SIG-M5 (cell line): ENCODE results near the gene CAPZB.

ENCODE experiments used
- DNase-seq: peaks from one replicate; lab custom pipeline; 2025; lab: John Stamatoyannopoulos, UW

The CAPZB gene

DNA sequence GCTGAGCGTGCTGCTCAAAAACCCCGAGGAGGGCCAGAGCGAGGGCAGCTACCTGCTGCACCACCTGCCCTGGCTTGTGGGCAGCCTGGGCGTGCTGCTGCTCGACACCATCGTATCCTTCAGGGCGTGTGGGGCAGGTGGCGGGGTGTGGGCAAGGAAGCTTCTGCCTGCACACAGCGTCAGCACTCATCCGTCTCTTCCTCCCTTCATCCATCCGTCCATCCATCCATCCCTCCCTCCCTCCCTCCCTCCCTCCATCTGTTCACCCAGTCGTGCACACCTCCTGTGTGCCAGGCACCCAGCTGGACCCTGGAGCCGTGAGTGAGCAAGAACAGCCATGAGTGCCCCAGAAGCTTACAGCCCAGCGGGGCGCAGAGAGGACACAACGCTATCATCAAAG lies 158.0 kb downstream of the CAPZB start:
- no peak for DNase-seq

DNA sequence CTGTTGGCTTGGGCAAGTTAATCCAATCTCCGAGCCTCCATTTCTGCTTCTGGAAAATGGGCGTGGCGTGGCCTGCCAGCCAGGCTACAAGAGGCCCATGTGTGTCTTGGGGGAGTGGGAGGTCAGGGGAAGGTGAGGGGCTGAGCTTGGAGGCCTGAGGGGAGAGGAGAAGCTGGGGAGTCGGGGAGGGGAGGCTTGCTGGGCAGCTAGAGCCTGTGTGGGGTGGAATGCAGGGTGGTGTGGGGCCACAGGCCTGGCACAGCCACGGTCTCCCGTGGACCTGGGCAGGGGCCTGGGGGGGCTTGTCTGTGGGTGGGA lies 158.6 kb downstream of the CAPZB start:
- DNase-seq: no peak

DNA sequence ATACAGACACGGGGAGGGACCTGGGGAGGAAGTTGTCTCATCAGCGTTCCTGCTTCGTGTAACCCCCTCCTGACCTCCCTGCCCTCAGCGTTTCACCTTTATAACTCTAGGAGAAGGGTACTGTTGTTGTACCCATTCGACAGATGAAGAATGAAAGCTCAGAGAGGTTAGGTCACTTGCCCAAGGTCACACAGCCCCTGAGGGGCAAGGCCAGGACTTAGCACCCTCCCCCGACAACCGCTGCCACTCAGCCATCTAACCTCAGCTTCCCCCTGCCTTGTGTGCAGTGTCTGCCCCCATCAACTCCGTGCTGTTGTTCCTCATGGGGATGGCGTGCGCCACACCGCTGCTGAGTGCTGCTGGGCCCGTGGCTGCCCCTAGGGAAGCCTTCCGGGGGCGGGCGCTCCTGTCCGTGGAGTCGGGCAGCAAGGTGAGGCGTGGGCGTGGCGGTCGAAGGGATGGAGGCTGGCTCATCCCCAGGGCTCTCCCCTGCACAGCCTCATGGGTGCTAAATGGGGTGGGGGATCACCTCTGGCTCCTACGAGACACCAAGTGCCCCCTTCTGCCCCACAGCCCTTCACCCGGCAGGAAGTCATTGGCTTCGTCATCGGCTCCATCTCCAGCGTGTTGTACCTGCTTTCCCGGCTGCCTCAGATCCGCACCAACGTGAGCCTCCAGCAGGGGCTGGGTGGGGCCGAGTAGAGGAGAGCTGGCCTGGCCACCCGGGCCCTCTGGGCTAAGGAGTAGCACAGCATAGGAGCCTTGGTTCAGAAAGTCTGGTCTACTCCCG lies 159.2 kb downstream of the CAPZB start:
- DNase-seq: no peak

DNA sequence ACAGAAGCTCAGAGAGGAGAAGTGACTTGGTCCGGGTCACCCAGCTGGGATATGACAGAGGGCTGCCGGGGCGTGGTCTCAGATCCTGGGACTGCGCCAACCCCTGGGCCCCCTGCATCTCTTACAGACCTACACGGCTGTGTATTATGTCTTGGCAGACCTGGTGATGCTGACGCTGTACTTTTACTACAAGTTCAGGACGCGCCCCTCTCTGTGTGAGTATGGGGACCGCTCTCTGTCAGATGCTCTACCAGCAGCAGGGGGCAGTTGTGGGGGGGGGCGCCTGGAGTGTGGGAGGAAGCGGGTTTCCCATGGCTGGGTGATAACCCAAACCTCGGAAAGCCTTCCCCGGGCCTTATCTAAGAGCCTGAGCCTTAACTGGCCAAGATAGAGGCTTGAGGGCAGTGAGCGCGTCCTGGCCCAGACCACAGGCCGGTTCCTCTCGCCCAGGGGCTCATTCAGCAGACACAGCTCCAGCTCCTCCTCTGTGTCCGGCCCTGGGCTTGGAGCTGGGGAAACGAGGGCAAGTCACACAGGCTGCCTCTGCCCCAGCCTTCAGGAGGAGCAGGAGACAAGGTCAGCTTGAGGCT lies 159.9 kb downstream of the CAPZB start:
- DNase-seq: no peak

DNA sequence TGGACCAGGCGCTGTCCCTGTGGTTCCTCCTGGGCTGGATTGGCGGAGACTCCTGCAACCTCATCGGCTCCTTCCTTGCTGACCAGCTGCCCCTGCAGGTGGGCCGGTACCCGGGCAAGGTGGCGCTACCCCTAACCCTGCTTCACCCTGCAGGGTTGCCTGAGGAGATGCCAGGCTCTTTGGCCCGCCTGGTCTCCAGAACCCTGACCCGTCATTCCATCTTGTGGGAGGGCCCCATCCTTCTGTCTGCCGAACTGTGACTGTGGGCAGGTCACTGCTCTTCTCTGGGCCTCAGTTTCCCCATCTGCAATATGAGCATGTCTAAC lies 160.7 kb downstream of the CAPZB start:
- no peak for DNase-seq

DNA sequence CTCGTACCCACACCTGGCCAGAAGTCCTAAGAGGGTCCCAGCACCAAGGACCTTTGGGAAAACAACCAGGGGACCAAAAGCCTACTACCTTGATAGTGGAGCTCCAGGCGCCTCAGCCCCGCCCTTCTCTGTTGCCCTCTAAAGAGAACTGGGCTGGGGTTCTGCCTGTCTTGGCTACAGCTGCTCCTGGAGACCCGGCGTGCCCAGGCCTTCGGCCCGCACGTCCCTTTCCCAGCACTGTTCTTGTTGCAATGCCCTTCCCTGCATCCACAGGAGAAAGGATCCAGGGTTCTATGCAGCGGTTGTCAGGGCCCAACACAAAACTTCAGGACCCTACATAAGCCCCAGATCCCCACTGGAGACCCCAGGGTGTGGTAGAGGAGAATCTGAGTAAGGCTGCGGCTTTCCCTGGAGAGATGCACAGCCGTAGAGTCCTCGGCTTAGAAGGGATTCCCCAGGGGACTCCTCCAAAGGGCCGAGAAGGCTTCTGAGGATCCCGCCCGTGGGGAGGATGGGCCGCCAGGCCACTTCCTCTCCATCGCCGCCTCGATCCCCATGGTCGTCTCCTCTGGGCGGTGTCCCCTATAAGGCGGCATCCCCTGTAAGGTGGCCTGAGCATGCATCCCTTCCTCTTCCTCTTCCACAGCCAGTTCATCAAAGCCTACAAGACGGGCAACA lies 161.2 kb downstream of the CAPZB start:
- DNase-seq: no peak

DNA sequence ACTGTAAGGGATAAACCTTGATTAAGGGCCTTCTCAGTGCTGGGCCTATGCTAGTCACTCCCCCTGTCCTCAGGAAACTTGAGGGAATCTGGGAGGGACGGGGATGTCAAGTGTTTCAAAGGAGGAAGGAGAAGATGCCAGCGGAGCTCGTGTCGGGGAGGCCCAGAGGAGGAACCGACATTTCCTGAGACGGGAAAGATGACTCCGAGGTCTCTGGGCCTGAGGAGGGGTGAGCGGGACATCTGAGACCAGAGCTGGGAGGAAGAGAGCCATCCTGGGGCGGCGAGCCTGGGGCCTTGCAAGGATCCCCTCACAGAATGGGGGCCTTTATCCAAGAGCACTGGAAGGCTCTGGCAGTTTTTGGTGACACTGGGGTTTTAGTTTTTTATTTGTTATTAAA lies 162.9 kb downstream of the CAPZB start:
- DNase-seq: no peak

DNA sequence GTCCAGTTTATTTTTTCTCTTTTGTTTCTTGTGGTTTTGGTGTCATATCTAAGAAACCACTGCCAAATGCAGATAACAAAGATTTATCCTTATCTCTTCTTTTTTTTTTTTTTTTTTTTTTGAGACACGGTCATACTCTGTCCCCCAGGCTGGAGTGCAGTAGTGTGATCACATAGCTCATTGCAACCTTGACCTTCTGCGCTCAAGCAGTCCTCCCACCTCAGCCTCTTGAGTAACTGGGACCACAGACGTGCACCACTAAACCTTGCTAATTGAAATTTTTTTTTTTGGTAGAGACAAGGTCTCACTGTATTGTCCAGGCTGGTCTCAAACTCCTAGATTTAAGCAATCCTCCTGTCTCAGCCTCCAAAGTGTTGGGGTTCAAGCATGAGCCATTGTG lies 164.3 kb downstream of the CAPZB start:
- DNase-seq: no peak

DNA sequence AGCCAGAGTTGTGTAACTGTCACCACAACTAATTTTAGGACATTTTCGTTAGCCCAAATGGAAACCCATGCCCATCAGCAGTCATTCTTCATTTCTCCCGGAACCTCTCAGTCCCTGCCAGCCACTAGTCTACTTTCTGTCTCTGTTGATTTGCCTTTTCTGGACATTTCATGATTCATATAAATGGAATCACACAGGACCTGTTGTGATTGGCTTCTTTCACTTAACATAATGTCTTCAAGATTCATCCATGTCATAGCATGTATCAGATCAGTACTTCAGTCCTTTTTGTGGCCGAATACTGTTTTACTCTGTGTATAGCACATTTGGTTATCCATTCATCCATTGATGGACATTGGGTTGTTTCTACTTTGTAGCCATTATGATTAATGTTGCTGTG lies 166.1 kb downstream of the CAPZB start:
- DNase-seq: peak; percentile 37

DNA sequence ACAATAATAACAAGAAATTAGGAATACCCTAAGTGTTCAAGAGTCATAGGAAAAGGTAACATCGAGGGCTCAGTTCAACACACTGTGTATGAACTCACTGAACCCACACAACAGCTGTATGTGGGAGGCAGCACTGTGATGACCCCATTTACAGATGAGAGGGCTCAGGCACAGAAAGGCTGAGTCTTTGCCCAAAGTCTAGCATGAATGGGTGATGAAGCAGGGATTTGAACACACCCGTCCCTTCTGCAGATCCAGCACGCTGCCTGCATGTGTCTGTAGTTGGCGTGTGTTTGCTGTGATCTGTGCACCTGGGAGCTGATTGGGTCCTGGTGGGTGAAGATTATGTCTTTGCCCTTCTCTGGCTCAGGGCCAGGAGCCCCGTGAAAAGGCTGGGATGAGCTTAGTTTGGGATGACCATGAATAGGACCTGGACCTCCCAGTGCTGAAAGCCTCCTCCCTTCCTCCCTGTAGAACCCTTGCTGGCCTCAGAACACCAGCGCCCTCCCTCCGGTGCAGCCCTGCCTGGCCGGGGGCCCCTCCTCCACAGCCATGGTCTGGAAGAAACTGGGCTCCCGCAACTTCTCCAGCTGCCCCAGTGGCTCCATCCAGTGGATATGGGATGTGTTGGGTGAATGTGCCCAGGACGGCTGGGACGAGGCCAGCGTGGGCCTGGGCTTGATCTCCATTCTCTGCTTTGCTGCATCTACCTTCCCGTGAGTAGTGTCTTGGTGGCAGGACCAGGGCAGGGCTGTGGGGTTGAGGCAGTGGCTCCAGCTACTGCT lies 168.0 kb downstream of the CAPZB start:
- no peak for DNase-seq

DNA sequence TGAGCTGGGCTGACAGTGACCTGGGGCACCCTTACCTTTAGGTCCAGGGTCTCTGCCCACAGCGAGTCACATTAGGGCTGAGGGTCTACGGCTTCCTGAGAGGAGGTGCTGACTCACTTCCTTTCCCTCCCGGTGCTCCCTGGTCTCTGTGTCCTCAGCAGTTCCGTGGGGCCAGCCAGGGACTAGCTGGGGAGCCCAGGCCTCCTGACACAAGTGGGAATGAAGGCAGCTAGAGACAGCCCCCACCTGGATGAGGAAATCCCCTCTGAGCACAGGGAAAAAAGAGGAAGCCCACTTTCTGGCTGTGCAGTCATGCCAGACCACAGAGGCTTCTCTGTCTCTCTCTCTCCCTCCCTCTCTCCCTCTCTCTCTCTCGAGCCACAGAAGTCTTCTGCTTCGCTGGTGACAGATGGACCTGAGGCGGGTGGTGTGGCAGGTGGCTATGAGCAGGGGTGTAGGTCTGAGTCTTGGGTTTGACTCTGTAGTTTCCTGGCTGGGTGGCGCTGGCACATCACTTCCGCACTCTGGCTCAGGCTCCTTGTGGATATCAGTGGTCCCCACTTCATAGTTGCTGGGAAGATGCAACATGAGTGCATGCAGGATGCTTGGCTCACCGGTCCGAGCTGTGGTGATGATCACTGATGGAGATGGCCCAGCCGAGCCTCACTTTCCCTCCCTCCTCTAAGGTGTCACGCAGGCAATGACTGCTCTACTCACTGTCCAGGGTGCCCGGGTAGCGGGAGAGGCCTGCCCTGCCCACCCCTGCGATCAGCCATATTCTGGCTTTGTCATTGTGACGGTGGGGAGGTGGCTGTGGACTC lies 169.8 kb downstream of the CAPZB start:
- DNase-seq: peak; percentile 44

DNA sequence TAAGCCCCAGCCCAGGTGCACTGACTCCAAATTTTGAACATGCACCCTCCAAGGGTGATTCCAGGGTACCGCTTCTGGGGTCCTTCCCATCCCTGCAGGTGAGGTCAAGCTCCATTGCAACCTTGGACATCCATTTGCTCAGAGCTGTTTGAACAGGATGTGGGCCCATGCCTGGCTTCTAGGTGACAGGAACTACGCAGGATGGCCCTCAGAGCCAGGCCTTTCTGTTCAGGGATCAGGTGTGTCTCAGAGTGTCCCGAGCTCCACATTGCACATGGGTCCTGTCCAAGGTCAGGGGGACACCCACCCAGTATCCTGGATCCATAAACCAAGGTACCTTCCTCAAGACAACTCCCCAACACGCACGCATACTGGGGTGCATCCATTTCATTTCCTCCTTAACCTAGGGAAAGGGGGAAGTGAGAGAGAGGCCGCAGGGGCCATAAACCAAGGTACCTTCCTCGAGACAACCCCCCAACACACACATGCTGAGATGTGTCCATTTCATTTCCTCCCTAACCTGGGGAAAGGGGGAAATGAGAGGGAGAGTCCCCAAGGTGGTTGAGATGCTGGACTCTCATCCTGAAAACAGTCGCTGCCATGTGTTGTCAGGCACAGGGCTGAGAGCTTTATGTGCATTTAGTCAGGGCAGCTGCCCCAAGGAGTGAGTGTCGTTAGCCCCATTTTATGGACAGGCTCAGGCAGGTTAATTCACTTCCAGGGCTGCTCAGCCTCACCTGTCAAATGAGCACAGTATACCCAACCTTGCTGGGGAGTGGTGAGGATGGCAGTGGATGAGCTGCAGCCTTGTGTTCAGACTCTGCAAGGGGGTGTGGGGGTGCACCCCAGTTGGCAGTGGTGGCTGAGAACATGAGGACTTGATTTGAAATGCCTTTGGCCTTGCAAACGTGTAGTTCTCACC lies 171.1 kb downstream of the CAPZB start:
- DNase-seq: no peak

DNA sequence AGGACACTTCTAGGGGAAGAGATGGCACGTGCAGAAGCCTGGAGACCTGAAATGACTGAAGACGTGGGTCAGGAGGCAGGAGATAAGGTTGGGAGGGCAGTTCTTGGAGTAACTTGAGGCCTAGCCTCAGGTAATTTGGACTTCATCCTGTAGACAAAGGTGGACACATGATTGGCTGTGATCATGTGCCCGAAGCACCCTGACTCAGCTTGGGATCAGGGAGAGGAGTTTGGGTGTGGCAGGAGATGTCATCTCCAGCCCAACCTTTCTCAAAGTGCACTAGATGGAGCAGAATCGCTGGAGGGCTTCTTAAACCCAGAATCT lies 171.7 kb downstream of the CAPZB start:
- DNase-seq: no peak

DNA sequence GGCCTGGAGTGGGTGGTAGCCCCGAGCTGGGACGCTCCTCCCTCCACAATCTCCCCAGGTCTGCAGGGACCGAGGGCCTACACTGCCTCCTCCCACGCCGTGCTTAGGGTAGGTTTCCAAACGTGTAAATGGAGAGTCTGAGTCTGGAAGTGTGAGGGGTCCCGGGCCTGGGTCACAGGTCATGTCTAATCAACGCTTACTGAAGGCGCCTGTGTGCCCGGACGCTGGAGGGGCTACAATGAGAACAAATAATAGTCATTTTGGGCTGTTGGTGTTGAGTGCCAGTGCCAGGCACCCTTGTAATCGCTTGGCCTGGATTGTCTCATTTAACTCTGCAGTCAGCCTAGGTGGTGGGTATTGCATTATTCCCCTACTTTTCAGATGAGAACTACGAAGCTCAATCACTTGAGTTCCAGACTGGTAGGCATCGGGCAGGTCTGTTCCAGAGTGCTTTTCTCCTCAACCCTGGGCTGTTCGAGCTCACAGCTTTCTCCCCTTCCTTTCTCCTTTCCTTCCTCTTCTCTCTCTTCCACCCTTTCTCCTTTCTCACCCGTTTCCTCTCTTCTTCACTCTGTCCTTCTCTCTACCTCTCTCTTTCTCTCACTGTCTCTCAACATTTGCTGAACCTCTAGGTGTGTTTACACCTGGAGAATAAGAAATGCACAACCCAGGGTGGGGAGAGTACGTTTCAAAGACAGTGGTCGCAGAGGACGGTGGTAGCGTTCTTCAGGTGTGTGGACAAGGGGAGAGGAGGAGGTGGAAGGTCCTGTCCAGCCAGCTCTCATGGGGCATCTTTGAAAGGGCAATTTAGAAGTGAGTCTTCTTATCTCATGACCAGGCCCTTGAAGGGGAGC lies 172.3 kb downstream of the CAPZB start:
- DNase-seq: no peak

DNA sequence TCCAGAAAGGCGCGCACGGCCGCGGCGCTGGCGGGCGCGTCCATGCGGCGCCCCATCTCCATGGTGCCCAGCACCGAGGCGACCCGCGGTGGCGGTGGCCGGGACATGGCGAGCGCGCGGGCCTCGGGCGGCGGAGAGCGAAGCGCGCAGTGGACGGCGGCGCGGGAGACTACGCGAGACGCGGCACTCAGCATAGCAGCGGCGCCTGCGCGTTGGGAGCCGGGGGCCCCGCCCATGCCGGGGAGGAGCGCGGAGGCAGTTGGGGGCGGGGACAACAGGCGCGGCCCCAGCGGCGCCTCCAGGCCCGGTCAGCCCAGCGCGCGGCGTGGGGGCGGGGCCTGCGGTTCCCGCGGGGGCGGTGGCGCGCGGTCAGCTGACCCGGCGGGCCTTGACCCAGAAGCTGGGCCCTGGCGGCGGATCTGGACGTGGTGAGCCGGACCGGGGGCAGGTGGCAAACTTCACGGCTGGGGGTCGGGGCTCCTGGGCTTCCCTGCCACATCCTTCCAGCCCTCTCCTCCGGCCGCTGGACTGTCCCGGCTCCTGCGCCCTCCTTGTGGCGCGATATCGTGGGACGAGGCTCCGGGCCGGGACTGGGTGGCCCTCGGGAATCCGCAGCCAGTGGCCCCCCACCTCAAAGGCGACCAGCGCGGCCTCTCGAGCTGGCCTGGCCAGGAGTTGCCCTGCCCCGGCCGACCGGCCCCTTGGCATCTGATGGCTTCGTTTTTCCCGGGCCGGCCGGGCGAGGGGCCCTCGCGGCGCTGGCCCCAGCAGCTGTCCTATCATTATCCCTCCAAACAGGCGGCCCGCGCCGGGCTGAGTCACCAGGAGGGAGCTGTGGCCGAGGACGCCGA lies 173.2 kb downstream of the CAPZB start, which contains the start of the genes AKR7A2 and SLC66A1:
AKR7A2 (minus strand) TSS at position 214 of the 851 bp plus-strand sequence; CDS start at position 194, 20 bp downstream.
SLC66A1 (plus strand) TSS at position 396 of the 851 bp plus-strand sequence. CDS start 5,352 bp downstream, outside the sequence.
- DNase-seq: no peak

DNA sequence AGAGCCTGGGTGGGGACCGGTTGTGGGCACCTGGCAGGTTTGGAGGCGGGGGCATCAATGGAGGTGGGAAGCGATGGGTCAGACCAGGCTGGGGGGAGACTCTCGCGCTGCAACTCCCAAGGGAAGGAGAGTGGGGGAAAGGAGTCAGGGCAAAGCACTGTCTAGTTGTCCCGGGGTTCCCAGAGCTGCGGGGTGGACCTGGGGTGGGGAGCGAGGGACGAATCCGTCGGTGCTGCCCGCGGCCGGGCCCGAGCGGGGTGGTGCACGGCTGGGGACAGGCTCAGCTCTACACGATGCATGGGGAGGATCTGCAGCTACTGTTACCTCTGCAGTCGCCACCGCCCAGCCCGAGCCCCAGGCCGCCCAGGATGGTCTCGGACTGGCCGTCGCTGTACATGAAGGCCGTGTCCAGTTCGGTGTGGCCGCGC lies 173.8 kb downstream of the CAPZB start:
- DNase-seq: no peak

DNA sequence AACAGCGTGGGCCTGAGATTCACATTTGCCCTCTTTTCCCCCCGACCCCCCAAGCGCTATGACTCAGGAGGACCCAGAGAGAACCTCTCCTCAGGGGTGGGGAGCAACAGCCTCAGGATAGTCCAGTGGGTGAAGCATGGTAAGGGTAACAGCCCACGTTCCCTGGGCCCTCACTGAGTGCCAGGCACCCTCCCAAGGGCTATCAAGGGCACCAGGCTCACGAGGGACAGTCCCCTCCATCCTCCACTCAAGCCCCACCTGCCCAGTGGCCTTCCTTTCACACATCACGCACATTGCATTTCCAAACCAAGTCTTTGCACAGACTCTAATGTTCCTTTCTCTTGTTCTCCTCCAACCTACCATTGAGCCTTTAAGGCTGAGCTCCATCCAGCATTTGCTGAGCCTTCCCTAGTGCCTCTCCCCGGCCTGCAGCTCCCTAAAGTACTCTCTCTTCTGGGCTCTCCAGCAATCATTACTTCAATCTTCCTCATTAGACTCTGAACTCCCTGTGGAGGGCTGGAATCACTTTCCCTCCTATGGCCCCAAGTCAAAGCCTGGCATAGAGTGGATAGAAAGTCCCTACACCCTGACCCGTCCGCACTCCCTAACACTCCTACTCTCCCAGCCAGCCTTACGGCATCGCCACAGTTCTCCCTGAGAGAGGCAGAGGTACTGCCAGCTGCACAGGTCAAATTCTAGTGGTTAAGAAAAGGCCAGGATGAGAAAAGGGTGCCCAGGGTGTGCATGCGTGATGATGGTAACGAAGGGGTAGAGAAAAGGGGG lies 174.4 kb downstream of the CAPZB start:
- no peak for DNase-seq

DNA sequence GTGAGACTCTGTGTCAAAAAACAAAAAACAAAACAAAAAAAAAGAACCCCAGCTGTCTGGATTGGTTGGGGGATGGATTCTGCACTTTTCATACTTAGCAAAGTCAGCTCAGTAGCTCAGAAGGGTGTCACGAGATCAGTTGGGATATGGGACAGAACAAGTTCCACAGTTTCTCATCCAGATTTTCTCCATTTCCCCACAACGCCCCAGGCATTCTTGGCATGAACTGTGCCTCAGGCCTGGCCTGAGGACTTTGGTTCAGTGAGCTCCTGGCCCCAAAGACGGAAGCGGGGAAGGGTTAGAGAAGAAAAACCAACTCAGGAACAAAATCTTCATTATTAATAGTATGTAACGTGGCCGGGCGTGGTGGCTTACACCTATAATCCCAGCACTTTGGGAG lies 175.3 kb downstream of the CAPZB start:
- no peak for DNase-seq
